K562 (cell line): ENCODE data around the gene SLC25A11. TPM values are rescaled to one million over a fixed set of nuclear protein-coding genes. Genes with fewer than 3 reads are reported as not detected.

Experiments used
- ATAC-seq: fragments of 200-7000 bp; cut with Tn5 transposase; 3 replicates; pipeline ENCODE4 v1.9.1; 2020; ENCODE audit warnings: moderate library complexity
- BruUV-seq: library from RNA; stranded (reverse); fragments of 400-500 nt; replicated peaks from 2 replicates; lab custom pipeline; 2021; lab: Mats Ljungman, UMichigan
- CTCF ChIA-PET: fragments of 300-600 bp; formaldehyde crosslinking; extraction: SDS; loops from one replicate; lab custom pipeline; 2021; ENCODE audit warnings: low intra/inter-chr PET ratio; lab: Yijun Ruan, JAX
- POLR2A ChIA-PET: fragments of 300-600, 350-650 bp; sonication (Branson Sonifier 250); formaldehyde crosslinking; extraction: SDS; loops from one replicate; lab custom pipeline; 2021; ENCODE audit warnings: antibody characterized with exemption, inconsistent platforms; lab: Yijun Ruan, JAX
- DNase-seq, 4 experiments: peaks; one replicate each; pipeline versions ENCODE4 v3.0.0 to v3.0.0-alpha.2; 2011 to 2018; ENCODE audit warnings: low spot score in 3 of 4, mixed read lengths in 3 of 4; ENCODE audit errors: extremely low read depth in 1 of 4
- FAIRE-seq: peaks from 2 replicates; lab custom pipeline; 2011; peaks lifted over from hg19 to GRCh38; lab: Jason Lieb, UNC
- H2AFZ ChIP-seq: 2 replicates; pipeline ENCODE4 v1.6.0; 2011; ENCODE audit warnings: low read depth, low read length, control low read depth, inconsistent platforms
- H3K27ac ChIP-seq: fragments of 200-600 bp; 3 replicates; pipeline ENCODE4 v1.8.0; 2011; ENCODE audit warnings: low read depth, mild to moderate bottlenecking, control low read depth, inconsistent platforms, low read length, moderate library complexity, mixed read lengths; ENCODE audit errors: extremely low read depth
- H3K27me3 ChIP-seq, 2 experiments: fragments of 300-600 bp in 1 of 2; 2 replicates in 1 of 2; 3 replicates in 1 of 2; pipeline versions ENCODE4 v1.6.0 to v1.8.0; 2011; ENCODE audit warnings: inconsistent platforms in 2 of 2, low read length in 2 of 2, mild to moderate bottlenecking in 1 of 2, mixed read lengths in 1 of 2, moderate library complexity in 1 of 2; ENCODE audit not compliant: control insufficient read depth in 2 of 2, insufficient read depth in 2 of 2
- H3K36me3 ChIP-seq: fragments of 300-600 bp; 3 replicates; pipeline ENCODE4 v1.8.0; 2011; ENCODE audit warnings: mild to moderate bottlenecking, low read length, inconsistent platforms; ENCODE audit not compliant: control insufficient read depth, insufficient read depth
- H3K4me1 ChIP-seq, 2 experiments: fragments of 200-600 bp in 1 of 2; replicated peaks in 1 of 2; 2 replicates in 1 of 2; 3 replicates in 1 of 2; pipeline versions ENCODE4 v1.5.1 to v1.8.0; 2011; ENCODE audit warnings: inconsistent platforms in 2 of 2, low read length in 2 of 2, mild to moderate bottlenecking in 1 of 2, mixed read lengths in 1 of 2, moderate library complexity in 1 of 2; ENCODE audit not compliant: control insufficient read depth in 2 of 2, insufficient read depth in 2 of 2
- H3K4me2 ChIP-seq: 2 replicates; pipeline ENCODE4 v1.6.1; 2011; ENCODE audit warnings: low read length, control low read depth, inconsistent platforms, mixed read lengths; ENCODE audit not compliant: insufficient read depth
- H3K4me3 ChIP-seq: fragments of 200-600 bp; sonication (generic), shearing (Covaris generic); 2 replicates; pipeline ENCODE4 v1.5.1; 2016; ENCODE audit warnings: control low read depth, inconsistent platforms
- H3K79me2 ChIP-seq: fragments of 200-600 bp; 3 replicates; pipeline ENCODE4 v1.8.0; 2011; ENCODE audit warnings: low read length, inconsistent platforms; ENCODE audit not compliant: control insufficient read depth, insufficient read depth
- H3K9ac ChIP-seq, 2 experiments: 2 replicates each; pipeline versions ENCODE4 v1.6.0 to v1.6.1; 2011; ENCODE audit warnings: low read depth in 2 of 2, low read length in 2 of 2, control low read depth in 1 of 2, inconsistent platforms in 1 of 2, mild to moderate bottlenecking in 1 of 2, mixed read lengths in 1 of 2; ENCODE audit not compliant: insufficient read depth in 1 of 2
- H3K9me1 ChIP-seq: one replicate; pipeline ENCODE4 v1.6.0; 2011; ENCODE audit warnings: inconsistent platforms, mild to moderate bottlenecking, low read length, moderate library complexity; ENCODE audit not compliant: control insufficient read depth, insufficient read depth
- H3K9me3 ChIP-seq: replicated peaks from 2 replicates; pipeline ENCODE4 v1.5.1; 2011; ENCODE audit warnings: low read depth, low read length, inconsistent platforms; ENCODE audit not compliant: control insufficient read depth, insufficient read depth
- H4K20me1 ChIP-seq: replicated peaks from 2 replicates; pipeline ENCODE4 v1.6.1; 2011; ENCODE audit warnings: low read length, inconsistent platforms, mixed read lengths; ENCODE audit not compliant: control insufficient read depth, insufficient read depth
- POLR2G ChIP-seq: fragments of 200-400 bp; formaldehyde crosslinking; IDR thresholded peaks from 2 replicates; pipeline ENCODE4 v1.6.1; 2017; ENCODE audit warnings: low read depth, mild to moderate bottlenecking, antibody characterized with exemption, low read length, moderate library complexity
- WGBS: fragments of 100-300 bp; shearing (Covaris generic); methylation state at CpG from one replicate; pipeline ENCODE4 v1.1.6; 2016; ENCODE audit warnings: low coverage, mixed read lengths; ENCODE audit not compliant: insufficient coverage; ENCODE audit errors: missing lambda C conversion rate; 5-methylcytosine and 5-hydroxymethylcytosine counted together
- in situ Hi-C: fragments of 300-500 bp; cut with MboI; formaldehyde crosslinking; loops from 4 replicates; pipeline ENCODE4 v1.15.0; 2018; ENCODE audit warnings: inconsistent platforms, mixed read lengths
- intact Hi-C: fragments of 100-400 bp; cut with micrococcal nuclease; formaldehyde crosslinking; loops from 2 replicates; pipeline ENCODE4 v1.14.2; 2022
- polyA plus RNA-seq, 8 experiments: library from polyadenylated mRNA; depleted of rRNA in 4 of 8; stranded (reverse) in 5 of 8; unstranded in 3 of 8; fragments of >200 nt; fragmentation: Nextera tagmentation in 2 of 8; fragmentation: Illumina TruSeq in 1 of 8; extraction: Ambion mirVana in 2 of 8; extraction: Trizol in 1 of 8; gene quantifications; 2 replicates each; pipeline versions ENCODE4 v1.2.1 to v1.2.3, GENCODE V29; 2011 to 2014; ENCODE audit warnings: inconsistent platforms in 1 of 8, missing spikeins in 1 of 8
- total RNA-seq, 7 experiments: library from RNA; depleted of rRNA in 6 of 7; stranded (reverse); fragments of >200 nt in 6 of 7; fragmentation: Illumina TruSeq in 2 of 7; extraction: Trizol in 2 of 7; gene quantifications; 2 replicates each; pipeline versions ENCODE4 v1.2.1 to v1.2.3, GENCODE V29; 2011 to 2021; ENCODE audit warnings: low replicate concordance in 1 of 7
- TF ChIP-seq, protein P1 (sequence below): fragments of 250-450 bp; sonication (Bioruptor Pico); IDR thresholded peaks from 2 replicates; pipeline ENCODE4 v1.4.0; 2020; ENCODE audit warnings: mild to moderate bottlenecking, moderate library complexity, borderline replicate concordance

SLC25A11 gene
- total and polyA plus RNA-seq, 9 of the 15 experiments (the other 6 are each of a cell fraction or from before 2014, with no cell fraction given): 3.1 to 56.7 (median 32.9) TPM

DNA sequence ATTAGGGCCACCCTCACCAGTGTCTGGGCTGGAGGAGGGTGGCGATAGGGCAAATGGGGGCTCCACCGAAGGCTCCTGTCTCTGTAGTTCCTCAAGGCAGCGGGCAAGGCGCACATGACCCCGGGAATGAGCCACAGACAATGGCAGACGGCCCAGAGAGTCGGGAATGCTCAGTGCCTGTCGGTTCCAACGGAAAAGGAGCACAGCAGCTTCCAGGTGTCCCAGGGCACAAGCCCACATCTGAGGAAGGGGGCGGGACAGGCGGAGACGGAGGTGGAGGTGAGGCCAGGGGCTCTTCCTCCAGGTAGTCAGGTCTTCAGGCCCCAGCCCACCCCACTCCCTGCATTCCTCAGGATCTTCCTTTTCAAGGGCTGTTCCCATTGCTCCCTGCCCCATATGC lies 32.9 kb upstream of the SLC25A11 start:
- Histone ChIP-seq H3K9ac (no peak overlapping the region; a peak in 2 of 4 replicates), H4K20me1 (no peaks in the 10 kb centered on the region), H3K27ac (no peak overlapping the region), H3K36me3 (peaks cover 79% of the 10 kb centered on the region; the same call in 2 of the 3 replicates)
- intact Hi-C loops: no loop called here
- ATAC-seq: no peak
- in situ Hi-C loops: no loop called here
- POLR2A ChIA-PET: no interaction called here
- TF ChIP-seq, protein P1, sequence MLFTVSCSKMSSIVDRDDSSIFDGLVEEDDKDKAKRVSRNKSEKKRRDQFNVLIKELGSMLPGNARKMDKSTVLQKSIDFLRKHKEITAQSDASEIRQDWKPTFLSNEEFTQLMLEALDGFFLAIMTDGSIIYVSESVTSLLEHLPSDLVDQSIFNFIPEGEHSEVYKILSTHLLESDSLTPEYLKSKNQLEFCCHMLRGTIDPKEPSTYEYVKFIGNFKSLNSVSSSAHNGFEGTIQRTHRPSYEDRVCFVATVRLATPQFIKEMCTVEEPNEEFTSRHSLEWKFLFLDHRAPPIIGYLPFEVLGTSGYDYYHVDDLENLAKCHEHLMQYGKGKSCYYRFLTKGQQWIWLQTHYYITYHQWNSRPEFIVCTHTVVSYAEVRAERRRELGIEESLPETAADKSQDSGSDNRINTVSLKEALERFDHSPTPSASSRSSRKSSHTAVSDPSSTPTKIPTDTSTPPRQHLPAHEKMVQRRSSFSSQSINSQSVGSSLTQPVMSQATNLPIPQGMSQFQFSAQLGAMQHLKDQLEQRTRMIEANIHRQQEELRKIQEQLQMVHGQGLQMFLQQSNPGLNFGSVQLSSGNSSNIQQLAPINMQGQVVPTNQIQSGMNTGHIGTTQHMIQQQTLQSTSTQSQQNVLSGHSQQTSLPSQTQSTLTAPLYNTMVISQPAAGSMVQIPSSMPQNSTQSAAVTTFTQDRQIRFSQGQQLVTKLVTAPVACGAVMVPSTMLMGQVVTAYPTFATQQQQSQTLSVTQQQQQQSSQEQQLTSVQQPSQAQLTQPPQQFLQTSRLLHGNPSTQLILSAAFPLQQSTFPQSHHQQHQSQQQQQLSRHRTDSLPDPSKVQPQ (CRISPR knock-in tag): no peak
- 0 out of 2 replicates have a peak, but pooled peaks have one; percentile 19 for TF ChIP-seq POLR2G
- TF ChIP-seq, all 486 proteins: peak for 1
- no peak for FAIRE-seq
- no peak for DNase-seq
- H3K9me1 ChIP-seq: no peaks in the 10 kb centered on the region
- no TSS peak for BruUV-seq
- H3K4me3 ChIP-seq: no peak overlapping the region
- peaks cover 12% of the 10 kb centered on the region; the same call in 2 of the 3 replicates for H3K79me2 ChIP-seq
- no peak overlapping the region for H2AFZ ChIP-seq
- no peaks in the 10 kb centered on the region for H3K27me3 ChIP-seq
- CTCF ChIA-PET: no interaction called here
- WGBS: 92% methylated on average over 8 of the region's 12 CpGs
- H3K9me3 ChIP-seq: no peaks in the 10 kb centered on the region
- H3K4me1 ChIP-seq: peaks cover 17 to 19% of the 10 kb centered on the region in 2 experiments
- no peak overlapping the region for H3K4me2 ChIP-seq
